Skeletal muscle satellite cell (primary cell): ENCODE measurements around the gene POC1A.

Experiments
- H3K27me3 ChIP-seq: 2 replicates; pipeline ENCODE4 v1.7.0; 2013; ENCODE audit warnings: low read length; ENCODE audit not compliant: control insufficient read depth, insufficient read depth
- H3K36me3 ChIP-seq: 2 replicates; pipeline ENCODE4 v1.7.0; 2013; ENCODE audit warnings: mild to moderate bottlenecking, control low read depth, low read length; ENCODE audit not compliant: insufficient read depth
- H3K4me1 ChIP-seq: 2 replicates; pipeline ENCODE4 v1.7.0; 2013; ENCODE audit warnings: low read length; ENCODE audit not compliant: control insufficient read depth, insufficient read depth
- H3K4me2 ChIP-seq: 2 replicates; pipeline ENCODE4 v1.7.0; 2013; ENCODE audit warnings: mild to moderate bottlenecking, low read length
- H3K4me3 ChIP-seq: 2 replicates; pipeline ENCODE4 v1.7.0; 2013; ENCODE audit warnings: low read length
- H3K9ac ChIP-seq: 2 replicates; pipeline ENCODE4 v1.7.0; 2013; ENCODE audit warnings: mild to moderate bottlenecking, low read depth, low read length, moderate library complexity
- H3K9me3 ChIP-seq: replicated peaks from 2 replicates; pipeline ENCODE4 v1.7.0; 2013; ENCODE audit warnings: mild to moderate bottlenecking, control low read depth, low read length

Gene POC1A

DNA sequence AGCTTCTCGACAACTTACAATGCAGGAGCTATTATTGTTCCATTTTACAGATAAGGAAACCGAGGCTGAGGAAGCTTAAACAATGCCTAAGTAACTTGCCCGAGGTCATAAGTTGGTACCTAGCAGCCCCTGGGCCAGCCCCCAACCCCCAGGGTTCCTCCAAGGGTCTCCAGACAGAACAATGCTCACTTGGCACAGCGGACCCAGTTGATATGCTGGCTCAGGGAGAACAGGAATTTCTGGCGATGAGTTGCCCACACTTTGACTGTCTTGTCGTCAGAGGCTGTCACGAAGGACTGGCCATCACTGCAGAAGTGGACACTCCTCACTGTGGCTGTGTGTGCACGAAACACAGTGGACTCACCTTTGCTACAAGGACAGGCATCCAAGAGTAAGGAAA lies 5.2 kb downstream of the POC1A start:
- Histone ChIP-seq H3K4me2 (no peak overlapping the region), H3K9me3 (no peaks in the 10 kb centered on the region), H3K36me3 (peaks cover 20% of the 10 kb centered on the region), H3K27me3 (no peaks in the 10 kb centered on the region), H3K4me1 (peaks cover 6% of the 10 kb centered on the region), H3K4me3 (no peak overlapping the region), H3K9ac (no peak overlapping the region)

DNA sequence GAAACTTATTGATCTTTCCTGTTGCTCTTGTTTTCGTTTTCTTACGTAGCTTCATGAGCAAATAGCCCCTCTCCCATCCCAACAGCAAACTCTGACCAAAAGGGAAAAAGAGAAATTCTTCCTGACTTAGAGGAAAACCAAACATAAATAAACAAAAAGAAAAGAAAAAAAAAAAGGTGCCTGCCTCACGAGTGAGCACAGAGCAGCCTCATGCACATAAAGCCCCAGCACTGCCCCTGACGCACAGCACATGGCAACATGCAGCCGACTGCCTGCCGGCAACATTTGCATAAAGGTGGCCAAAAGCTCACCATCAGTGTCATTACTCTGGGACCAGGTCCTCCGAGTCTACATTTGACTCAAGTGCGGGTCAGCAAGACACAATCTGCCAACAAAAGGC lies 6.4 kb downstream of the POC1A start:
- no peak overlapping the region for H3K4me3 ChIP-seq
- H3K27me3 ChIP-seq = no peaks in the 10 kb centered on the region
- H3K9ac ChIP-seq = no peak overlapping the region
- no peaks in the 10 kb centered on the region for H3K4me1 ChIP-seq
- H3K4me2 ChIP-seq = no peak overlapping the region
- H3K36me3 ChIP-seq = peaks cover 20% of the 10 kb centered on the region
- H3K9me3 ChIP-seq = no peaks in the 10 kb centered on the region

DNA sequence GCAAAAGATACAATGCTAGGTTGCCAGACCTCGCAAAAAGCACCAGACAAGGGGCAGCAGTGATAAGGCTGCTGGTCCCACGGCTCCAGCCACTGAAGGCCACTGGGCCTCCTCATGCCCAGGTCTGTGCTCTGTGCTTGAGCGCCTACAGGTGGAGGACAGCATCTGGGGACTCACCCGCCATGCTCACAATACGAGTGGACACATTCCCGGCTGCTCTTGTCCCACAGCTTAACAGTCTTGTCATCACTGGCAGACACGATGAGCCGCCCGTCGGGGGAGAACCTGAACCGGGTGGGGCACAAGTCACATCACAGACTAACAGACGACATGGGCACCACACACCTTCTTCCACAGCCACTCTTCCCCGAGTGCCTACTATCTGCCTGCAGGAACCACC lies 7.4 kb downstream of the POC1A start:
- Histone ChIP-seq H3K4me2 (no peak overlapping the region), H3K9me3 (no peaks in the 10 kb centered on the region)

DNA sequence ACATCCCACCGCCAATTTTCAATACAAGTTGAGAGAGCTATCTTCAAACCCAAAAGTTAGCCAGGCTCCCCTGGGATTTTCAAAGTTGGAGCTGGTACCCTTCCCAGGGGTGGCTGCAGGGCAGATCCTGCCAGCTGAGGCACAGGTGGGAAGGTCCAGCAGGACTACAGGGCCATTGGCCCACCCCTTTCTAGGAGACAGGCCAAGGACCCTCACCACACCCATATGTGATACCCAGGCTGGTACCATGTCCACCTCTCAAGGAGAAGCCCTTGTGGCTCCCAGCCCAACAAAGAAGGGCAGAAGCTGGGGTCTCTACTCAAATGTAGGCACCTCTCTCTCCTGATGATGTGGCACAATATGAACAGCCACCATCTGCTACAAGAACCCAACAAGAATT lies 8.0 kb downstream of the POC1A start:
- no peaks in the 10 kb centered on the region for H3K4me1 ChIP-seq
- H3K36me3 ChIP-seq = peaks cover 20% of the 10 kb centered on the region
- H3K4me3 ChIP-seq = no peak overlapping the region
- H3K4me2 ChIP-seq = no peak overlapping the region
- no peaks in the 10 kb centered on the region for H3K9me3 ChIP-seq
- H3K9ac ChIP-seq = no peak overlapping the region
- no peaks in the 10 kb centered on the region for H3K27me3 ChIP-seq

More for the DNA sequence above, 7.4 kb downstream of the POC1A start:
- Histone ChIP-seq H3K9ac (no peak overlapping the region), H3K4me1 (no peaks in the 10 kb centered on the region), H3K36me3 (peaks cover 20% of the 10 kb centered on the region), H3K27me3 (no peaks in the 10 kb centered on the region), H3K4me3 (no peak overlapping the region)

DNA sequence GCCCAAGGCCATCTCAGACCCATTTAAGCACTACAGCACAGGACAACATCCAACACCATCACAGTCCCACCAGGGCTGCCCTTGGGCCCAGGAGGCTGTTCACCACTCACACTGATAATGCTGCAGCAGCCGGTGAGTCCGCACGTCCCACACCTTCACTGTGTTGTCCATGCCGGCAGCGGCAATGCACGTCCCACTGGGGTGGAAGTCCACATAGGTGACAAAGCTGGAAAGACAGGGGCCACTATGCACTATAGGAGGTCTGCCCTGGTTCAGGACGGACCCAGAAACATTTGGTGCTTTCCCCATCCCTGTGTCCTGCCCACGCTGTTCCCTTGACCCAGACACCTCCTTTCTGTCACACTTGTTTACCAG lies 8.5 kb downstream of the POC1A start:
- H3K36me3 ChIP-seq = peaks cover 20% of the 10 kb centered on the region
- no peaks in the 10 kb centered on the region for H3K4me1 ChIP-seq
- H3K9ac ChIP-seq = no peak overlapping the region
- H3K27me3 ChIP-seq = no peaks in the 10 kb centered on the region
- H3K4me3 ChIP-seq = no peak overlapping the region
- no peaks in the 10 kb centered on the region for H3K9me3 ChIP-seq
- no peak overlapping the region for H3K4me2 ChIP-seq

DNA sequence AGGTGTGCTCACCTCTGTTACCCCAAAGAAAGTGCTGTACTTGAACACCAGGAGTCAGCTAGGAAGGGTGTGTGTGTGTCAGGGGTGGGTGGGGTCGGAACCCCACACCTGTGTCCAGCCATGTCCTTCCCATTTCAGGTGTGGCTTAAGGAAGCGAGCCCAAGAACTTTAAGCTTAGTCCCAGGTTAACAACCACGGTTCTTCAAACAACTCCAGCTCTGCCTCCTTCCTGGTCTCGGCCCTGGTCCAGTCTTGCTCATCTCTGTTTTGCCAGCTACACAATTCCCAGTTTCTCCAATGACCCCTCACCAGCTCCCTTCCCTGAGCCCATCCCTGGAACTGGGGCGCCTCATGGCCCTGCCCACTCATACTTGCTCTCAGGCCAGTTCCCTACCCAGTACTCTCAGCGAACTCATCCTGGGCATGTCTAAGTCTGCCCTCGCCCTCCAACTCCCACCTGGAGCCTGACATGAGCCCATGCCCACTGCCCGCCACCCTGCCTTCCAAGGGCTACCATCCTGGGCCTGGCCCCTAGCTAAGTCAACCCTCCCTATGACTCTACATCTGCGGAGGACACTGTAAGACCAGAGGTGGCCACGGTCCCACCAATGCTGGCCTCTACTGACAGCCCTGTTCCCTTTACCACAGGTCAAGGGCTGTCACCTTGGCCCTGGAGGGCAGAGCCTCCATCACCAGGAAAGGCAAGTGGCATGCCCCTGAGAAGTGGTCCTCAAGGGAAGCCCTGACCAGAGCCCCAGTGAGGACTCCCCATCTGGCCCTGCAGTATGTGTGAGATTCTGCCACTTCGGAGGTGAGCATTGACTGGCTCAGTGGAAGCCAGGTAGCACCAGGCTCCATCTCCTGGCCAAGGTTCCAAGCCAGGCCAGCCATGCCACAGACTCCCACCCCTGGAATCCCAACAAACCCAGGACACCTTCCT lies 9.2 kb downstream of the POC1A start:
- peaks cover 20% of the 10 kb centered on the region for H3K36me3 ChIP-seq
- H3K4me3 ChIP-seq = no peak overlapping the region
- no peaks in the 10 kb centered on the region for H3K4me1 ChIP-seq
- no peaks in the 10 kb centered on the region for H3K27me3 ChIP-seq
- H3K9me3 ChIP-seq = no peaks in the 10 kb centered on the region
- H3K9ac ChIP-seq = no peak overlapping the region
- H3K4me2 ChIP-seq = no peak overlapping the region

DNA sequence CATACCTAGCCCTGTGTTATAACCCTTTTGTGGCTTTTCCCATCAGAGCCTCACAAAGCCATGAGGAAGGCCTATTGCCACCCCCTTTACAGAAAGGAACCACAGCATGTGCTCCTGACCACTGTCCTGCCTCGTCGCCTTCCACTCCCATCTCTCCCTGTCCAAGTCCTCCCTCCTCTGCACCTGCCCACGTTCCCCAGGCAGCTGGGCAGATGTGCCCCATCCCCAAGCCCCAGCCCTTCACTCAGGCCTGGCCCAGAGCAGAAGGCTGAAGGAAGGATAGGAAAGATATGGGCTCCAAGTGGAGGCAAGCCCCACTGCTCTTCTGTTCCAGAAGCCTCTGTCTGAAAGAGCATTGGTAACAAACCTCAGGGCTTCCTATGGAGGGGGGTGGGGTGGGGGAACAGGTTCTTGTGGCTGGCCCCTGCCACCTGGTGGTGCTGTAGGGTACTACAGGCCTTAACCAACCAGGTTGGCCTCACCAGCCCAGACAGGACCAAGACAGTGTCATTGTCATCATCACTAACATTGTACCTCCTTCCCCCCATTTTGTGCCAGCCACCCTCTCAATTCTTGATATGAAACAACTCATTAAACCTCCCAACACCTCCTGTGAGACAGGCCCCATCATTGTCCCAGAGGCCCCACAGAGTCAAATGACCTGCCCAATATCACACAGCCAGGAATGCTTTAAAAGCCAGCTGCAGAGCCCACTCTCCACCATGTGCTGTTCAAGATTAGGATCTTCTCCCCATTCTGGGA lies 10.0 kb downstream of the POC1A start:
- no peaks in the 10 kb centered on the region for H3K27me3 ChIP-seq
- H3K9ac ChIP-seq = no peak overlapping the region
- H3K4me1 ChIP-seq = no peaks in the 10 kb centered on the region
- peaks cover 20% of the 10 kb centered on the region for H3K36me3 ChIP-seq
- H3K9me3 ChIP-seq = no peaks in the 10 kb centered on the region
- H3K4me2 ChIP-seq = no peak overlapping the region
- H3K4me3 ChIP-seq = no peak overlapping the region

DNA sequence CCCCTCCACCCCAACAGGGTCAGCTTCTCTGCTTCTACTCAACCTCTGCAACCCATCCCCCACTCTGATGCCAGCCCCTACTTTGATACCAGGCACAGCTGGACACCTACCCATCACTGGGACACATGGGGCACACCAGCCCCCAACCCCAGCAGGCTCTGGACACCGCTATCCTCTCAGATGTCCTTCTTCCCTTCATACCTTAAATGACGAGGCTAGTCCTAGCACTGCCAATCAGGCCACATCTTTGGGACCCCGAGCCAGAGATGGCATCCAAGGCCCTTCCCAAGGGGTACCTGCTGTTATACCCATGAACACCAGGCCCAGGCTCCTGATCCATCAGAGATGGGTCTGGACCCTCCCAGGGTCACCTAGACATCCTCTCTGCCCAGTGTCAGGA lies 10.6 kb downstream of the POC1A start:
- Histone ChIP-seq H3K9me3 (no peaks in the 10 kb centered on the region), H3K4me3 (no peak overlapping the region), H3K36me3 (peaks cover 20% of the 10 kb centered on the region), H3K27me3 (no peaks in the 10 kb centered on the region), H3K4me1 (no peaks in the 10 kb centered on the region), H3K4me2 (no peak overlapping the region), H3K9ac (no peak overlapping the region)

DNA sequence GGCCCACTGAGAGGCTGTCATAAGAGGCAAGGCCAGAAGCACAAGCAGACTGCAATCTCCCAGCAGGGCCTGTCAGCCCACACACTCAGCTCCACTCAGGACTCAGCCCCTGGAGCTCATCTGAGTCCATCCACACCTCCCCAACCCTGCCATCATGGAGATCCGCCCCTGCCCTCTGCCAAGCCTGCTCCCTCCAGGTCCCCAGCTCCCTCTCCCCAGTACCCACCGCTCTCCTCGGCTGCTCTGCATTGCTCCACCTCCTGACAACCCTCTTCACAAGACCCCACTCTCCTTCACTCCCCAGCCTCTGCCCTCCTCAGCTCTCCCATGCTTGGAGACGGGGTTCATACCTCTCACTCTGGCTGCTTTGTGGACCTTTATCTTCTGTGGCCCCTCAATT lies 11.1 kb downstream of the POC1A start:
- Histone ChIP-seq H3K4me2 (no peak overlapping the region), H3K36me3 (peaks cover 18% of the 10 kb centered on the region), H3K9me3 (no peaks in the 10 kb centered on the region), H3K9ac (no peak overlapping the region), H3K27me3 (no peaks in the 10 kb centered on the region), H3K4me1 (no peaks in the 10 kb centered on the region), H3K4me3 (no peak overlapping the region)

DNA sequence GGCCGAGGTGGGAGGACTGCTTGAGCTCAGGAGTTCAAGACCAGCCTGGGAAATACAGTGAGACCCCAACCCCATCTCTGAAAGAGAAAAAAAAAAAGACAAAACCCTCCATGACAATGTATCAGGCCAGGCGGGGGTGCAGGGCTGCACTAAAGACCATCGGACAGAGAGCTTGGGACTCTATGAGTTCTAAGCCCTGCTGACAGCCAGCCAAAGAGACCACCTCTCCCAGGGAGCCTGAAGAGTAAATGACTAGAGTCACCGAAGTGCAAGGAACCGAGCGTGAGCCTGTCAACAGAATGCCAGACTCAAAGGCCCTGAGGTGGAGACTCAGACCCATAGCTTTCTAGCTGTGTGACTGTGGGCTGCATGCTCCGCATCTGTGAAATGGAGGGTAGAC lies 12.5 kb downstream of the POC1A start:
- Histone ChIP-seq H3K4me3 (no peak overlapping the region), H3K4me1 (no peaks in the 10 kb centered on the region), H3K27me3 (no peaks in the 10 kb centered on the region), H3K36me3 (peaks cover 14% of the 10 kb centered on the region), H3K9me3 (no peaks in the 10 kb centered on the region), H3K9ac (no peak overlapping the region), H3K4me2 (no peak overlapping the region)

DNA sequence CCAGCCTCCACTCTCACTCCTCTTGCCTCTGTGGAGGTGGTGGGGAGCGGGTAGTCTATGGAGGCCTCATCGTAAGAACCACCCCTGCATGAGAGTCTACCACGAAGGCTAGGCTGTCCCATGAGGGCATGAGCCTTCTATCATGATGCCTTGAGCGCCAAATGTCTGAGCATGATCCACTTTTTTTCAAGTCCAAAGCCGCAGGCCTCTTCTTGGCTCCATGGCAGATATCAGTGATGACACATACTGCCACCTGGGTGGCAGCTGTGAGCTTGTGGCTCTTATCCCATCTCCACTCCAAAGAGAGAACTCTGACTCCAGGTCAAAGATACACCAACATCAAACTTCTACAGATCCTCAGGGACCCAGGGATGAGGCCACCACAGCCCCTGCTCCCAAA lies 13.5 kb downstream of the POC1A start:
- no peaks in the 10 kb centered on the region for H3K9me3 ChIP-seq
- no peak overlapping the region for H3K4me2 ChIP-seq
- H3K9ac ChIP-seq = no peak overlapping the region
- peaks cover 7% of the 10 kb centered on the region for H3K36me3 ChIP-seq
- no peaks in the 10 kb centered on the region for H3K27me3 ChIP-seq
- H3K4me3 ChIP-seq = no peak overlapping the region
- peaks cover 3% of the 10 kb centered on the region for H3K4me1 ChIP-seq
